ENCODE data around the gene RNASEH2A. TPM values are rescaled to one million over a fixed set of nuclear protein-coding genes. Genes with fewer than 3 reads are reported as not detected.

RNASEH2A gene
- total and polyA plus RNA-seq, 2 of the 13 experiments (the other 11 are each of a cell fraction or from before 2014, with no cell fraction given), result 25.1 to 35.8 TPM

DNA sequence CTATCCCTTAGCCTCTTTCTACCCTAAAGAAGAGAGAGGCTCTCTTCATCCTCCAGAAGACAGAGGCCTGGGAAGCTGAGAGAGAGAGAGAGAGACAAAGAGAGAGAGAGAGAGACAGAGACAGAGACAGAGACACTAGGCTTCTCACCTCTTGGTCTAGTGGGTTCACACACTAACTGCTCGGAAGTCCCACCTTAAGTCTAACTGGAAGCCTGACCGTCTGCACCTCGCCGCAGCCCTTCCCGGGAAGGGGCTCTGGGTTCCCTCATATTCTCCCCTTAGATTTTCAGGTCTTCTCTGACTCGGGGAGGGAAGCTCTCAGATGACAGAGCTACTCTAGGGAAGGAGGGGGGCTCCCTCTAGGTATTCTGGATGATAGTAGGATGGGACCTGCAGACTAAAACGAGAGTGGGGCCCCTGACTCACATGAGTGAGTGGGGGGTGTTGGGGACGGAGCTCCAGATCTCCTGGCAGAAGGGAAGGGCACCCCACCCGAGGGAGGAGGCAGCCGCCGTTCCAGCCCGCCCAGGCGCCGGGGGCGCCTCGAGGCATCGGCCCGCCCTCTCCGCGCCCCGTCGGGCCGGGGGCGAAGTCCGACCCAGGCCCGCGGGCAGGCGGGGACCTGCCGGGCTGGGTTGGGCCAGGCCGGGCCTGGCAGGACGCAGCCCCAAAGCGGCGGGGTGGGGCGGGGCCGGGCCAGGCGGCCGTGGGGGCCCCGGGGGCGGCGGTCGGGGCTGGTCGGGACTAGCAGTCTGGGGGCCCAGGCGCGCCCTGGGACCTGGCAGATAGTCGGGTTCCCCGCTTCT is 17.1 kb upstream of the RNASEH2A start (continued):
- TF ChIP-seq TFAP4 (IDR thresholded peaks at IDR 0.05; ENCODE audit: borderline replicate concordance, low read depth) (0 out of 2 replicates have a peak, but pooled peaks have one; percentile 3), SMC3 (IDR thresholded peaks at IDR 0.05; ENCODE audit: low read length) (no peak), GFI1 (CRISPR knock-in tag; IDR thresholded peaks at IDR 0.05; ENCODE audit: borderline replicate concordance) (0 out of 2 replicates have a peak, but pooled peaks have one; percentile 8), SALL1 (CRISPR knock-in tag; IDR thresholded peaks at IDR 0.05) (no peak), KDM2A (CRISPR knock-in tag; IDR thresholded peaks at IDR 0.05; ENCODE audit: borderline replicate concordance, low read depth) (no peak), ZMYM3 (CRISPR knock-in tag; IDR thresholded peaks at IDR 0.05) (peak; percentile 96), RORA (CRISPR knock-in tag; IDR thresholded peaks at IDR 0.05) (no peak), CHD4 (IDR thresholded peaks at IDR 0.05; ENCODE audit: borderline replicate concordance, low read length) (peak; percentile 51; the same call in 1 of the 2 replicates), KDM4B (CRISPR knock-in tag; IDR thresholded peaks at IDR 0.05) (no peak), ZBTB7B (CRISPR knock-in tag; IDR thresholded peaks at IDR 0.05) (peak; percentile 4; the same call in 1 of the 2 replicates), NCOR1 (IDR thresholded peaks at IDR 0.05; ENCODE audit: borderline replicate concordance, low read length) (peak; percentile 16; the same call in 1 of the 2 replicates), AHDC1 (CRISPR knock-in tag; IDR thresholded peaks at IDR 0.05; ENCODE audit: borderline replicate concordance) (no peak), ZNF224 (CRISPR knock-in tag; IDR thresholded peaks at IDR 0.05) (no peak), ETV6 (CRISPR knock-in tag; conservative IDR thresholded peaks at IDR 0.05) (no peak)
- TF ChIP-seq, protein P1, sequence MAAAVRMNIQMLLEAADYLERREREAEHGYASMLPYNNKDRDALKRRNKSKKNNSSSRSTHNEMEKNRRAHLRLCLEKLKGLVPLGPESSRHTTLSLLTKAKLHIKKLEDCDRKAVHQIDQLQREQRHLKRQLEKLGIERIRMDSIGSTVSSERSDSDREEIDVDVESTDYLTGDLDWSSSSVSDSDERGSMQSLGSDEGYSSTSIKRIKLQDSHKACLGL (CRISPR knock-in tag; IDR thresholded peaks at IDR 0.05), result no peak
- TF ChIP-seq, protein P2, sequence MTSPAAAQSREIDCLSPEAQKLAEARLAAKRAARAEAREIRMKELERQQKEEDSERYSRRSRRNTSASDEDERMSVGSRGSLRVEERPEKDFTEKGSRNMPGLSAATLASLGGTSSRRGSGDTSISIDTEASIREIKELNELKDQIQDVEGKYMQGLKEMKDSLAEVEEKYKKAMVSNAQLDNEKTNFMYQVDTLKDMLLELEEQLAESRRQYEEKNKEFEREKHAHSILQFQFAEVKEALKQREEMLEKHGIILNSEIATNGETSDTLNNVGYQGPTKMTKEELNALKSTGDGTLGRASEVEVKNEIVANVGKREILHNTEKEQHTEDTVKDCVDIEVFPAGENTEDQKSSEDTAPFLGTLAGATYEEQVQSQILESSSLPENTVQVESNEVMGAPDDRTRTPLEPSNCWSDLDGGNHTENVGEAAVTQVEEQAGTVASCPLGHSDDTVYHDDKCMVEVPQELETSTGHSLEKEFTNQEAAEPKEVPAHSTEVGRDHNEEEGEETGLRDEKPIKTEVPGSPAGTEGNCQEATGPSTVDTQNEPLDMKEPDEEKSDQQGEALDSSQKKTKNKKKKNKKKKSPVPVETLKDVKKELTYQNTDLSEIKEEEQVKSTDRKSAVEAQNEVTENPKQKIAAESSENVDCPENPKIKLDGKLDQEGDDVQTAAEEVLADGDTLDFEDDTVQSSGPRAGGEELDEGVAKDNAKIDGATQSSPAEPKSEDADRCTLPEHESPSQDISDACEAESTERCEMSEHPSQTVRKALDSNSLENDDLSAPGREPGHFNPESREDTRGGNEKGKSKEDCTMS (CRISPR knock-in tag; conservative IDR thresholded peaks at IDR 0.05), result no peak
- TF ChIP-seq, protein P3, sequence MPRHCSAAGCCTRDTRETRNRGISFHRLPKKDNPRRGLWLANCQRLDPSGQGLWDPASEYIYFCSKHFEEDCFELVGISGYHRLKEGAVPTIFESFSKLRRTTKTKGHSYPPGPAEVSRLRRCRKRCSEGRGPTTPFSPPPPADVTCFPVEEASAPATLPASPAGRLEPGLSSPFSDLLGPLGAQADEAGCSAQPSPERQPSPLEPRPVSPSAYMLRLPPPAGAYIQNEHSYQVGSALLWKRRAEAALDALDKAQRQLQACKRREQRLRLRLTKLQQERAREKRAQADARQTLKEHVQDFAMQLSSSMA (CRISPR knock-in tag; IDR thresholded peaks at IDR 0.05), result no peak
